Measurements from ENCODE around the gene MTHFD2L. TPM values are rescaled to one million over a fixed set of nuclear protein-coding genes. Genes with fewer than 3 reads are reported as not detected.

The MTHFD2L gene
- total and polyA plus RNA-seq, 9 of the 15 experiments (the other 6 are each of a cell fraction or from before 2014, with no cell fraction given), result 10.0 to 39.0 (median 26.0) TPM

- intact Hi-C loops (cut with micrococcal nuclease), result no loop called here
- WGBS (ENCODE audit: insufficient coverage, low coverage, missing lambda C conversion rate), result 63% methylated on average over 2 of the region's 2 CpGs
- Histone ChIP-seq H3K4me2 (ENCODE audit: insufficient read depth, low read length) (no peak overlapping the region), H3K9me3 (replicated peaks; ENCODE audit: control insufficient read depth, insufficient read depth, low read depth, low read length) (no peaks in the 10 kb centered on the region), H3K9ac (ENCODE audit: insufficient read depth in 1 of 2, low read depth in 2 of 2, low read length in 2 of 2) (no peak overlapping the region), H3K27ac (ENCODE audit: extremely low read depth, low read depth, low read length) (no peak overlapping the region), H2AFZ (ENCODE audit: low read depth, low read length) (no peak overlapping the region), H3K4me1 (replicated peaks in 1 of 2; ENCODE audit: control insufficient read depth in 2 of 2, insufficient read depth in 2 of 2, low read length in 2 of 2) (peaks cover 5 to 14% of the 10 kb centered on the region in 2 experiments), H3K36me3 (ENCODE audit: control insufficient read depth, insufficient read depth, low read length) (peaks cover 33% of the 10 kb centered on the region), H3K79me2 (ENCODE audit: control insufficient read depth, insufficient read depth, low read length) (peaks cover 96% of the 10 kb centered on the region), H3K4me3 (no peak overlapping the region), H3K9me1 (ENCODE audit: control insufficient read depth, insufficient read depth, low read length) (no peaks in the 10 kb centered on the region), H4K20me1 (replicated peaks; ENCODE audit: control insufficient read depth, insufficient read depth, low read length) (no peaks in the 10 kb centered on the region), H3K27me3 (ENCODE audit: control insufficient read depth in 2 of 2, insufficient read depth in 2 of 2, low read length in 2 of 2) (no peaks in the 10 kb centered on the region)
- ChIA-PET POLR2A (interaction anchor here (0.7 to 1.0 kb wide), 2 partner anchors 11 to 318 kb away, joined by 3 read pairs; no protein-coding TSS in a partner anchor), CTCF (ENCODE audit: low intra/inter-chr PET ratio) (no interaction called here)
- in situ Hi-C loops (cut with MboI), result loop anchor here (10.0 kb wide), 1 partner anchor 217 kb away; no protein-coding TSS in a partner anchor
- DNase-seq (ENCODE audit: extremely low read depth in 1 of 4, low spot score in 3 of 4) (no peak), ATAC-seq (no peak), FAIRE-seq (no peak)
- no TSS peak for BruUV-seq (replicated peaks)
- no peak for TF ChIP-seq ZNF318 (IDR thresholded peaks at IDR 0.05; ENCODE audit: borderline replicate concordance in 1 of 2, low read depth in 1 of 2)
- no peak for TF ChIP-seq CLOCK (CRISPR knock-in tag; IDR thresholded peaks at IDR 0.05; ENCODE audit: borderline replicate concordance)
- no peak for TF ChIP-seq BRD9 (IDR thresholded peaks at IDR 0.05; ENCODE audit: low read depth, partially characterized antibody)
- TF ChIP-seq E2F1 (CRISPR knock-in tag; IDR thresholded peaks at IDR 0.05), result no peak
- TF ChIP-seq ZSCAN32 (CRISPR knock-in tag; IDR thresholded peaks at IDR 0.05), result no peak
- TF ChIP-seq KAT7 (CRISPR knock-in tag; IDR thresholded peaks at IDR 0.05; ENCODE audit: borderline replicate concordance), result no peak
- TF ChIP-seq SNIP1 (IDR thresholded peaks at IDR 0.05; ENCODE audit: low read depth), result no peak
- TF ChIP-seq ARNT (IDR thresholded peaks at IDR 0.05), result no peak
These were observed 160.4 kb downstream of the MTHFD2L start for GRCh38 chr4:74318276-74318675.

Data from K562 (cell line).